ENCODE data around the gene SETBP1. TPM values are rescaled to one million over a fixed set of nuclear protein-coding genes. Genes with fewer than 3 reads are reported as not detected.

The SETBP1 gene
- total and polyA plus RNA-seq, 9 of the 15 experiments (the other 6 are each of a cell fraction or from before 2014, with no cell fraction given), result under 0.01 to 0.13 (median 0.04) TPM

GRCh38 chr18:44638034-44638540, 42.6 kb upstream of the SETBP1 start (continued):
- no peak for TF ChIP-seq ZNF121 (CRISPR knock-in tag; conservative IDR thresholded peaks at IDR 0.05)
- no peak for TF ChIP-seq MNT (conservative IDR thresholded peaks at IDR 0.05)
- TF ChIP-seq HDGF (IDR thresholded peaks at IDR 0.05), result no peak
- TF ChIP-seq ARHGAP35 (IDR thresholded peaks at IDR 0.05; ENCODE audit: partially characterized antibody), result no peak
- TF ChIP-seq DNMT1 (IDR thresholded peaks at IDR 0.05), result no peak
- no peak for TF ChIP-seq GATA2 (CRISPR knock-in tag; IDR thresholded peaks at IDR 0.05)
- TF ChIP-seq CREB3 (tag; conservative IDR thresholded peaks at IDR 0.05; ENCODE audit: low read depth), result no peak
- TF ChIP-seq ZBTB40 (IDR thresholded peaks at IDR 0.05), result no peak
- TF ChIP-seq ZBTB40 (CRISPR knock-in tag; IDR thresholded peaks at IDR 0.05), result no peak
- TF ChIP-seq JUNB (CRISPR knock-in tag; conservative IDR thresholded peaks at IDR 0.05), result no peak
